HUES64 (cell line): ENCODE data around the gene SLK.
A peak's percentile ranks its signal among the peaks of the same experiment; 100 is the strongest.

ENCODE experiments used
- H3K27ac ChIP-seq: 2 replicates; pipeline ENCODE4 v1.7.0; 2013; ENCODE audit warnings: low read depth, low read length, inconsistent platforms
- H3K27me3 ChIP-seq: 2 replicates; pipeline ENCODE4 v1.6.1; 2013; ENCODE audit warnings: mild to moderate bottlenecking, low read length; ENCODE audit not compliant: insufficient read depth
- H3K36me3 ChIP-seq: 2 replicates; pipeline ENCODE4 v1.6.1; 2013; ENCODE audit warnings: mild to moderate bottlenecking, low read length; ENCODE audit not compliant: insufficient read depth
- H3K4me1 ChIP-seq: 2 replicates; pipeline ENCODE4 v1.6.1; 2013; ENCODE audit warnings: mild to moderate bottlenecking, low read length, moderate library complexity; ENCODE audit not compliant: insufficient read depth
- H3K4me3 ChIP-seq: 2 replicates; pipeline ENCODE4 v1.5.1; 2013; ENCODE audit warnings: mild to moderate bottlenecking, low read length, moderate library complexity
- H3K9ac ChIP-seq: 2 replicates; pipeline ENCODE4 v1.6.1; 2013; ENCODE audit warnings: mild to moderate bottlenecking, low read depth, low read length
- H3K9me3 ChIP-seq: 2 replicates; pipeline ENCODE4 v1.6.1; 2013; ENCODE audit warnings: low read depth, low read length; ENCODE audit not compliant: insufficient read depth
- WGBS: fragments of 150-250, 120-280 bp; methylation state at CpG from one replicate; pipeline ENCODE4 v1.1.7; 2013; ENCODE audit warnings: missing lambda C conversion rate; 5-methylcytosine and 5-hydroxymethylcytosine counted together

Gene SLK

DNA sequence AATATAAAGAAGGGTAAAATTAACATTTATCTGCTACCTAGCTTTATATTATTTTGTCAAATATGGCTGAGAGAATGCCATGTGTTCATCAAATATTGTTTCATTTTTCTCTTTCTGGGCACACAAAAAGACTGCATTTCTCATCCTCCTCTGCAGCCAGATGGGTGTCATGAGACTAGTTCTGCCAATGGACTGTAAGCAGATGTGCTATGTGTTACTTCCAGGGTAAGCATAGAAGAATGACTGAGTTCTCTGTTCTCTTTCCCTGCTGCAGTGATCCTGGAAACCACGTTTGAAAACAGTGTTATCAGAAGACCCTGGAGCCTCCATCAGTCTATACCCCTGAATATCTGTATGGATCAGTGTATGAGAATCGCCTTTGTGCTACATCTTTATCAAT is 24.1 kb upstream of the SLK start:
- H3K4me3 ChIP-seq: no peak overlapping the region
- H3K36me3 ChIP-seq: no peaks in the 10 kb centered on the region
- no peak overlapping the region for H3K9ac ChIP-seq
- H3K9me3 ChIP-seq: no peaks in the 10 kb centered on the region
- WGBS: 68% methylated on average over 2 of the region's 2 CpGs
- H3K27me3 ChIP-seq: no peaks in the 10 kb centered on the region
- no peaks in the 10 kb centered on the region for H3K4me1 ChIP-seq
- H3K27ac ChIP-seq: no peak overlapping the region

GRCh38 chr10:103947799-103948516 is 19.0 kb upstream of the SLK start:
- no peaks in the 10 kb centered on the region for H3K36me3 ChIP-seq
- no peaks in the 10 kb centered on the region for H3K4me1 ChIP-seq
- H3K4me3 ChIP-seq: no peak overlapping the region
- H3K9ac ChIP-seq: no peak overlapping the region
- H3K9me3 ChIP-seq: no peaks in the 10 kb centered on the region
- H3K27ac ChIP-seq: no peak overlapping the region
- H3K27me3 ChIP-seq: no peaks in the 10 kb centered on the region
- 97% methylated on average over 2 of the region's 3 CpGs for WGBS

DNA sequence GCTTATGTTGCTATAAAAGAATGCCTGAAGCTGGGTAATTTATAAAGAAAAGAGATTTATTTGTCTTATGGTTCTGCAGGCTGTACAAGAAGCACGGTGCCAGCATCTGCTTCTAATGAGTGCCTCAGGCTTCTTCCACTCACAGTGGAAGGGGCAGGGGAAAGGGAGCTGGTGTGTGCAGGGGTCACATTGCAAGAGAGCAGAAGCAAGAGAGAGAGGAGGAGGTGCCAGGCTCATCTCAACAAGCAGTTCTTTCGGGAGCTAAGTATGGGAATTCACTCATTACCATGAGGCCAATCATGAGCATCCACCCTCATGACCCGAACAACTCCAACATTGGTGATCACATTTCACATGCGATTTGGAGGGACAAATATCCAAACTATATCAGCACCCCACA is 17.2 kb upstream of the SLK start:
- Histone ChIP-seq H3K4me3 (no peak overlapping the region), H3K9ac (no peak overlapping the region), H3K9me3 (no peaks in the 10 kb centered on the region), H3K27ac (no peak overlapping the region), H3K4me1 (no peaks in the 10 kb centered on the region), H3K27me3 (no peaks in the 10 kb centered on the region), H3K36me3 (no peaks in the 10 kb centered on the region)
- 87% methylated on average over 4 of the region's 4 CpGs for WGBS

DNA sequence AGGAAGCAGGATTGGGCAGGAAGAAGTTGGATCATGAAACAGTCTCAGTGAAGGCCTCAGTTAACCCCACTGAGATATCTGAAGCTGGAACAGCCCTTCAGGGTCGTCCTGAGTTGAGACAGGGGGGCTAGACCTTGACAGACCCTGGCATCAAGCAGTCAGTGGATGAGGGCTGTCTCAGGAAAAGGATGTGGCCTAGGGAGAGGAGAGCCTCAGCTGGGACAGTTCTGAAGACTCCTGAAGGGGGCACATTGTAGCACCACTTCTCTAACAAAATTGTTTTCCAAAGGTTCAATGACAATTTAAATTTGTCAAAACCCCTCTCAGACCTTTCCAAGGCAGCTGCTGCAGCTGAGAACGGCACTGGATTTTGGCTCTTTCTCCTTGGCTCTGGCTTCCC is 15.8 kb upstream of the SLK start:
- no peak overlapping the region for H3K27ac ChIP-seq
- 76% methylated on average over 2 of the region's 2 CpGs for WGBS
- no peaks in the 10 kb centered on the region for H3K9me3 ChIP-seq
- no peaks in the 10 kb centered on the region for H3K36me3 ChIP-seq
- H3K4me3 ChIP-seq: no peak overlapping the region
- no peak overlapping the region for H3K9ac ChIP-seq
- no peaks in the 10 kb centered on the region for H3K4me1 ChIP-seq
- no peaks in the 10 kb centered on the region for H3K27me3 ChIP-seq

GRCh38 chr10:103951942-103952341 is 15.0 kb upstream of the SLK start:
- Histone ChIP-seq H3K4me1 (no peaks in the 10 kb centered on the region), H3K9me3 (no peaks in the 10 kb centered on the region), H3K9ac (no peak overlapping the region), H3K4me3 (no peak overlapping the region), H3K36me3 (no peaks in the 10 kb centered on the region), H3K27ac (no peak overlapping the region), H3K27me3 (no peaks in the 10 kb centered on the region)
- WGBS: 92% methylated on average over 4 of the region's 4 CpGs

DNA sequence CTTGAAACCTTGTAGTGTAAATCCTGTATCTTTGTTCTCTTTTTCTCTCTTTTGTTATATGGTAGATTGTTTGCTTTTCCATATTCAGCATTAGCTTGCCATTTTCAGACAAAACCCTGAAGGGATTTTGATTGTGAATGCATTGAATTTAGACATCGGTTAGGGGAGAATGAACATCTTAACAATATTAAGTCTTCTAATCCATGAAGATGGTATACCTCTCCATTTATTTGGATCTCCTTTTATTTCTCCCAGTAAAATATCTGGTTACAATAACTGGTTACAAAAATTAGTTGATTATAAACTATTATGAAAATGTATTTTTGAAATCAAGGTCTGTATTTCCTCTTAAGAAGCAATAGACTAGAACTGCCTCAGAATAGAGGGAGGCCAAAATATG is 12.4 kb upstream of the SLK start:
- Histone ChIP-seq H3K36me3 (no peaks in the 10 kb centered on the region), H3K4me3 (no peak overlapping the region), H3K27ac (no peak overlapping the region), H3K27me3 (no peaks in the 10 kb centered on the region), H3K9me3 (no peaks in the 10 kb centered on the region), H3K4me1 (no peaks in the 10 kb centered on the region), H3K9ac (no peak overlapping the region)
- WGBS: no CpG with 5 or more reads among the region's 1 CpG

DNA sequence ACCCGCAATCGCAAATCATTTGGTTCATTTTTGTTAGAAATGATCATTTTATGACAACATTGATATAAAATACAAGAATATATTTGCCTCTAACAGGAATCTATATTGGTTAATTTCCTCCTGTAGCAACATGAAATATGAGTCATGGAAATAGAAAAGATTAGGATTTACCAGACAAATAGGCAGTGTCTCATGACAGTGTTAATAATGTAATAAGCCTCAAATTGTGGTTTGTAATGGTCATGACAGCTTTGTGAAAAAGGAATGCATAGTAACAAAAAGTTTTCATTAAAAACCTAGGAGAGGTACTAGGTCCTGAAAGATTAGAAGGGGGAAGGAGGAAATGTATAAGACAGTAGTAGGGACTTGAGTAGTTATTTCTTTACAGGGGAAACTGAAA is 7.9 kb upstream of the SLK start:
- Histone ChIP-seq H3K9ac (no peak overlapping the region), H3K27ac (no peak overlapping the region), H3K36me3 (no peaks in the 10 kb centered on the region), H3K27me3 (no peaks in the 10 kb centered on the region), H3K4me3 (no peak overlapping the region), H3K9me3 (no peaks in the 10 kb centered on the region), H3K4me1 (no peaks in the 10 kb centered on the region)
- no CpG with 5 or more reads among the region's 2 CpGs for WGBS

DNA sequence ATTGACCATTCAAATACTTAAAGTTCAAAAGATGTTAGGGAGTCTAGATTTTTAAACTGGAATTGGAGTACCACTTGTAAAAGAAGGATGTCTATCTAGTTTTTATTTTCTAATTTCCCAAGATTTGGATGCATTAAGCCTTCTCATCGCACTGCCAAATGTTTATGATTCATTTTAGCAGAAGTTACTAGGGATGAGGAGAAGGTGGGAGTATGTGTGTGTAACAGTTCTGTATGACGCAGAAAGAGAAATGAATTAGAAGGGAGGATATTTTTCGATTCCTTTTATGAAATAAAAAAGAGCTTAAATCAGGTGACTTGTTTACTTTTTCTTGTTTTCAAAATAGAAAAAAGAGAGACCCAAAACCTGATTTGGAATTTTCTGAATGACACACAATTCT is 6.8 kb upstream of the SLK start:
- H3K27ac ChIP-seq: no peak overlapping the region
- H3K9ac ChIP-seq: no peak overlapping the region
- WGBS: 91% methylated on average over 3 of the region's 3 CpGs

GRCh38 chr10:103967448-103968071 is 620 bp downstream of the SLK start:
- H3K27ac ChIP-seq: no peak overlapping the region
- peak overlapping the region; percentile 81 for H3K4me3 ChIP-seq
- H3K9ac ChIP-seq: peak overlapping the region; percentile 73
- peaks cover 20% of the 10 kb centered on the region for H3K4me1 ChIP-seq
- WGBS: under 1% methylated on average over 55 of the region's 55 CpGs
- H3K27me3 ChIP-seq: peaks cover 14% of the 10 kb centered on the region
- no peaks in the 10 kb centered on the region for H3K9me3 ChIP-seq
- no peaks in the 10 kb centered on the region for H3K36me3 ChIP-seq

More for the DNA sequence above, 6.8 kb upstream of the SLK start:
- no peak overlapping the region for H3K4me3 ChIP-seq
- no peaks in the 10 kb centered on the region for H3K4me1 ChIP-seq
- no peaks in the 10 kb centered on the region for H3K27me3 ChIP-seq
- no peaks in the 10 kb centered on the region for H3K36me3 ChIP-seq
- no peaks in the 10 kb centered on the region for H3K9me3 ChIP-seq

DNA sequence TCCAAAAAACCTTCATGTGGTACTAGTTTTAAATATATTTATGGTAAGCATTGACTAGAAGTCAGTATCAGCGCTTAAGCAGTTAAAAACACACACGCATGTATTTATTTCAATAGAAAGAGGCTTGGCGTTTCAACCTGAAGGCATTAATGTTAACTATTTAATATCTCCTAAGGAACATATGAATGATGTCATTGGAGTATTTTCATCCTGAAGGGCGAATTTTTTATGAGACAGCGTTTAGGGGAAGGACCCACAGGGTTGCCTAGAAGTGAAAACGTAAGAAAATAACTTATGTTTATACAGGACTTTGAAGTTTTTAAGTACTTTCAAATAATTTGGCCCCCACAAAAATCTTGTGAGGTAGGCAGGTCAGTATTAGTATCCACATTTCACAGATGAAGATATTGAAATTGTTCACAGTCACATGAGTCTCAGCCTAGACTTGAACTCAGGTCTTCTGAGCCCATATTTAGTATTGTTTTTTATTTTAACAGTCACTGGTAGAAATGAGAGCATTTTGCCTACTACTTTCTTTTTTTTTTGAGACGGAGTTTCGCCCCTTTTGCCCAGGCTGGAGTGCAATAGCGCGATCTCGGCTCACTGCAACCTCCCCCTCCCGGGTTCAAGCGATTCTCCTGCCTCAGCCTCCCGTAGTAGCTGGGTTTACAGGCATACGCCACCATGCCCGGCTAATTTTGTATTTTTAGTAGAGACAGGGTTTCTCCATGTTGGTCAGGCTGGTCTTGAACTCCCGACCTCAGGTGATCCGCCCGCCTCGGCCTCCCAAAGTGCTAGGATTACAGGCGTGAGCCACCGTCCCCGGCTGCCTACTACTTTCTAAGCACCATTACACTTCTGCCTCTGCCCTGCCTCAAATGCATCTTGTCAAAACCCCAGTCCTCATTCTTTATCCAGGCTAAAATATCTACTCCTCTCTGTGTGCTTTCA is 1.8 kb downstream of the SLK start:
- peak overlapping the region; percentile 81 for H3K4me3 ChIP-seq
- H3K4me1 ChIP-seq: peaks cover 20% of the 10 kb centered on the region
- no peaks in the 10 kb centered on the region for H3K9me3 ChIP-seq
- H3K27ac ChIP-seq: no peak overlapping the region
- H3K27me3 ChIP-seq: peaks cover 14% of the 10 kb centered on the region
- no peaks in the 10 kb centered on the region for H3K36me3 ChIP-seq
- H3K9ac ChIP-seq: no peak overlapping the region
- 88% methylated on average over 20 of the region's 23 CpGs for WGBS

- no peak overlapping the region for H3K9ac ChIP-seq
- H3K27ac ChIP-seq: no peak overlapping the region
- H3K9me3 ChIP-seq: no peaks in the 10 kb centered on the region
- H3K36me3 ChIP-seq: no peaks in the 10 kb centered on the region
- H3K4me3 ChIP-seq: peak overlapping the region; percentile 28; the same call in 1 of the 2 replicates
- peaks cover 14% of the 10 kb centered on the region for H3K27me3 ChIP-seq
- WGBS: 83% methylated on average over 4 of the region's 4 CpGs
- peaks cover 20% of the 10 kb centered on the region for H3K4me1 ChIP-seq
Measured at GRCh38 chr10:103969436-103969835, 2.5 kb downstream of the SLK start.
